PC-3 (cell line): ENCODE measurements around the gene TGIF2.

Experiments
- CTCF ChIP-seq: fragments of 300-600 bp; sonication (generic); conservative IDR thresholded peaks from 2 replicates; pipeline ENCODE4 v1.5.1; 2017; ENCODE audit warnings: antibody characterized with exemption, low read depth, mild to moderate bottlenecking, low read length
- EZH2 ChIP-seq: fragments of 300-600 bp; sonication (generic); IDR thresholded peaks from one replicate; pipeline ENCODE4 v1.6.1; 2017; ENCODE audit warnings: antibody characterized with exemption, mild to moderate bottlenecking, low read length; ENCODE audit not compliant: unreplicated experiment
- EZH2phosphoT487 ChIP-seq: fragments of 300-600 bp; sonication (generic); IDR thresholded peaks from 2 replicates; pipeline ENCODE4 v1.6.1; 2018; ENCODE audit warnings: mild to moderate bottlenecking, antibody characterized with exemption, low read length, borderline replicate concordance

- TF ChIP-seq CTCF (no peak), EZH2 (no peak), EZH2phosphoT487 (no peak)
Measured at GRCh38 chr20:36573798-36574365, 485 bp downstream of the TGIF2 start.
